NCI-H526 treated with DMSO at 0.1 percent for 48 hours (cell line): ENCODE measurements around the gene TASL.
"Not testable (repeated sequence)": the region's sequence is repeated elsewhere in the genome, so short reads cannot be mapped to it uniquely, and the experiment has no call there.

ENCODE experiments used
- DNase-seq: peaks from one replicate; lab custom pipeline; 2025; lab: John Stamatoyannopoulos, UW

The TASL gene

GRCh38 chrX:30577362-30577991, at the start of gene TASL:
TSS of gene TASL (minus strand) at chrX:30577766. CDS start at chrX:30560355, 17,411 bp downstream.
- no peak for DNase-seq

GRCh38 chrX:30626402-30626801, 48.8 kb upstream of the TASL start:
- DNase-seq, result no peak

GRCh38 chrX:30622361-30622760, 44.8 kb upstream of the TASL start:
- DNase-seq, result no peak

- DNase-seq, result no peak
Measured at GRCh38 chrX:30620980-30621618, 43.5 kb upstream of the TASL start.

GRCh38 chrX:30620125-30620524, 42.6 kb upstream of the TASL start:
- DNase-seq, result no peak

GRCh38 chrX:30618160-30618765, 40.7 kb upstream of the TASL start:
- DNase-seq, result no peak

- DNase-seq, result no peak
Measured at GRCh38 chrX:30615229-30615628, 37.7 kb upstream of the TASL start.

- DNase-seq, result no peak
Measured at GRCh38 chrX:30613721-30614120, 36.2 kb upstream of the TASL start.

GRCh38 chrX:30612250-30612655, 34.7 kb upstream of the TASL start:
- DNase-seq, result no peak

GRCh38 chrX:30610026-30610425, 32.5 kb upstream of the TASL start:
- no peak for DNase-seq

GRCh38 chrX:30607155-30607554, 29.6 kb upstream of the TASL start:
- no peak for DNase-seq

GRCh38 chrX:30600269-30601176, 23.0 kb upstream of the TASL start:
- not testable (repeated sequence) for DNase-seq

GRCh38 chrX:30597216-30598012, 19.8 kb upstream of the TASL start:
- DNase-seq, result no peak

- DNase-seq, result no peak
Measured at GRCh38 chrX:30593440-30594200, 16.1 kb upstream of the TASL start.

GRCh38 chrX:30592831-30593230, 15.3 kb upstream of the TASL start:
- DNase-seq, result no peak

GRCh38 chrX:30590368-30590767, 12.8 kb upstream of the TASL start:
- DNase-seq, result no peak

- DNase-seq, result no peak
Measured at GRCh38 chrX:30589146-30589888, 11.8 kb upstream of the TASL start.

- DNase-seq, result no peak
Measured at GRCh38 chrX:30586516-30586915, 8.9 kb upstream of the TASL start.

- DNase-seq, result no peak
Measured at GRCh38 chrX:30582664-30583063, 5.1 kb upstream of the TASL start.

- no peak for DNase-seq
Measured at GRCh38 chrX:30580641-30581040, 3.1 kb upstream of the TASL start.
